G401 (cell line): Measurements from ENCODE around the gene ENTPD2. TPM values are rescaled to one million over a fixed set of nuclear protein-coding genes. Genes with fewer than 3 reads are reported as not detected.
A peak's percentile ranks its signal among the peaks of the same experiment; 100 is the strongest.

Experiments used
- DNase-seq: peaks from one replicate; pipeline ENCODE4 v3.0.0-alpha.2; 2015; ENCODE audit warnings: low spot score
- in situ Hi-C: cut with HindIII; loops from 2 replicates; pipeline ENCODE4 v1.10.0; 2016; ENCODE audit warnings: low sequenced_read_pairs, mixed read lengths
- total RNA-seq: library from RNA; depleted of rRNA; stranded (reverse); fragments of >200 nt; shearing (Covaris generic); gene quantifications from 2 replicates; pipeline ENCODE4 v1.2.3, GENCODE V29; 2014

The ENTPD2 gene
- total RNA-seq, 1 experiment from 2014 or later, result not detected

DNA sequence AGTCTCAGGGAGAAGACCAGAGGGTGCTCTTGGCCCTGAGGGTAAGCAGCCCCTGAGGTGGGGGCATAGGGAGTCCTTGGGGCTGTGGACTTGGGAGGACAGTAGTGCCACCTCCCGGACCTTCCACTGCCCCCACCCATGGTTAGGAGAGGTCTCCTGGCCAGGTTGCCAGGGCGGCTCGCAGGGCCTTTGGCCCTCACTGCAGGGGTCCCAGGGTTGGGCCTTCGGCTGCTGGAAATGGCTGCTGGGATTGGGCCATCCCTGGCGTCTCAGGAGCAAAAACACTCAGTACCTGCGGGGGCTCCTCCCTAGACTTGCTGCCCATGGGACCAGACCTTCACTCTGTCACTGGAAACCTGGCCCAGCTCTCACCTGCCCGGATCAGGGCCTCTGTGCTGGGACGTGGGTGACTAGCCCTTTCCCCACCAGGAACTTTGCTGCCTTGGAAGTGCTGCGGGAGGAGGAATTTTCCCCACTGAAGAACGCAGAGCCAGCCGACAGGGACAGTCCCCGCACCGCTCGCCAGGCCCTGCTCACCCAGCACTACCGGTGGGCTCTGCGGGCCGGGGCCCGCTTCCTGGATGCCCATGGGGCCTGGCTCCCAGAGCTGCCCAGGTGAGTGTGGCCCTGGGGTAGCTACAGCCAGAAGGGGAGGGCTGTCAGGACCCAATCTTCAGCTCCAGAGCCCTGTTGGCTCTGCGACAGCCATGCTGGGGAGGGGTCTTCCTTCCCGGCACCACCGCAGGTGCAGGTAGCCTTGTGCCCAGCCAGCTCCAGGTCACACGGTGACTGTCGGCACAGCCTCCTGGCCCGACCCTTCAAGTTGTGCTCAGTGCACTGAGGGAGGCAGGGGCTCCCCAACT, 26.6 kb upstream of the ENTPD2 start:
- DNase-seq, result no peak
- in situ Hi-C loops, result no loop called here

DNA sequence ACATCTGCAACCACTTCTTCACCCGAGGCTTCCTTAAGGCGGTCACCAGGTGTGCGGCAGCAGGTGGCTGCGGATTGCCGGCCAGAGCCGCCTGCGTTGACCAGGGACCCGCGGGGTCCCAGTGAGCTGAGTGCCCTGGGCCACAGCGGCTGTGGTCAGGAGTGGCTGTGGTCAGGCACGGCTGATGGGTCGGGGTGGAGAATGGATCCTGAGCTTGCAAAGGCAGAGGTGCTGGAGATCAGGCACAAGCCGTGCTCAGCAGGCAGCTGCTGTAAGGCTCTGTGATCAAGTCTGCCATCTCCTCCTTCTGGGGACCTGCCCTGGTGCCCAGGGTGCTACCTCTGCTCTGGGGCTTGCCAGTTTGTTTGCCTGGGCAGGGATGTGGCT, 25.5 kb upstream of the ENTPD2 start:
- no peak for DNase-seq
- in situ Hi-C loops, result no loop called here

DNA sequence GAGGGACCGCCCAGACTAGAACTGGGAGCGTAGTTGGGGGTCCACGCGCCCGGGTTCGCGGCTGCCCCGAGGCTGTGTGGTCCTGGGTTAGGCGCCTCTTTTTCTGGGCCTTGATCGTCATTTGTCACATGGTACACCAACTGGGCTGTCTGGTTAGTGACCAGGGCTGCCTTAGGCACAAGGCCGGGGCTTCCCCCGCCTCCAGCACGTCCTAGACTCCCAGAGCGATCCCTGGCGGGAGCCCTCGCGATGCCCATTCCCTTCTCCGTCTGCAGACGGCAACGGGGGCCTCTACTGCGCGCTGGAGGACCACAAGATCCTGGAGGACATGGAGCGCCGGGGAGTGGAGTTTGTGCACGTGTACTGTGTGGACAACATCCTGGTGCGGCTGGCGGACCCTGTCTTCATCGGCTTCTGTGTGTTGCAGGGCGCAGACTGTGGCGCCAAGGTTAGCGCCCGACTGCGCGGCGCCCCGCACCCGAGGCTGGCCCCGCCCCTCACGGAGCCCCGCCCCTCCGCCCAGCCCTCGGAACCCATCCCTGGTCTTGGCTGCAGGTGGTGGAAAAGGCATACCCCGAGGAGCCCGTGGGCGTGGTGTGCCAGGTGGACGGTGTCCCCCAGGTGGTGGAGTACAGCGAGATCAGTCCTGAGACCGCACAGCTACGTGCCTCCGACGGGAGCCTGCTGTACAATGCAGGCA, 25.0 kb upstream of the ENTPD2 start:
- DNase-seq, result no peak
- in situ Hi-C loops, result no loop called here

DNA sequence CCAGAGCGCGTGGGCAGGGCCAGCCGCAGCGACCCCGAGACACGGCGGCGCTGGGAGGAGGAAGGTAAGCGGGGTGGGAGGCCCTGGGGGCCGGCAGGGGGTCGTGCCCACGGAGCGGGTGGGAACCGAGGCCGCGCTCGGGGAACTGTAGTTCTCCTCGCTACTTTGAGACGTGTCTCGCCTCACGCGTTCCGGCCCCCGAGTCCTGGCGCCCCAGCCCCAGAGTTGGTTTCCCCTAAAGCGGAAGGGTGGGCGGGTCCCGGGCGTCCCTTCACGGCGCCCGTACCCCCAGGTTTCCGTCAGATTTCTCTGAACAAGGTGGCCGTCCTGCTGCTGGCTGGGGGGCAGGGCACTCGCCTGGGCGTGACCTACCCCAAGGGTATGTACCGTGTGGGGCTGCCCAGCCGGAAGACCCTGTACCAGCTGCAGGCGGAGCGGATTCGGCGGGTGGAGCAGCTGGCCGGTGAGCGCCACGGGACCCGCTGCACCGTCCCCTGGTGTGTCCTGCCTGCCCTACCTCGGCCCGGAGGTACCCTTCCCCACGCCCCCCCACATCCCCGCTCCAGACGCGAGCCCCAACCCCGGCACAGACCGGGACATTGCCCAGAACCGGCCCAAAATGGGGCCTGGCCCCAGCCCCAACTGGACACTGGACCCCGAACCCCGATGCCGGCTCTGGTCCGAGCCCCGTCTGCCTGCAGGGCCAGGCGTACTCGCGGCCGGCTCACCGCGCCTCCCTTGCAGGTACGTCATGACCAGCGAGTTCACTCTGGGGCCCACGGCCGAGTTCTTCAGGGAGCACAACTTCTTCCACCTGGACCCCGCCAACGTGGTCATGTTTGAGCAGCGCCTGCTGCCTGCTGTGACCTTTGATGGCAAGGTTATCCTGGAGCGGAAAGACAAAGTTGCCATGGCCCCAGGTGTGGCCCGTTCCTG, 24.2 kb upstream of the ENTPD2 start:
- no peak for DNase-seq
- in situ Hi-C loops, result no loop called here

DNA sequence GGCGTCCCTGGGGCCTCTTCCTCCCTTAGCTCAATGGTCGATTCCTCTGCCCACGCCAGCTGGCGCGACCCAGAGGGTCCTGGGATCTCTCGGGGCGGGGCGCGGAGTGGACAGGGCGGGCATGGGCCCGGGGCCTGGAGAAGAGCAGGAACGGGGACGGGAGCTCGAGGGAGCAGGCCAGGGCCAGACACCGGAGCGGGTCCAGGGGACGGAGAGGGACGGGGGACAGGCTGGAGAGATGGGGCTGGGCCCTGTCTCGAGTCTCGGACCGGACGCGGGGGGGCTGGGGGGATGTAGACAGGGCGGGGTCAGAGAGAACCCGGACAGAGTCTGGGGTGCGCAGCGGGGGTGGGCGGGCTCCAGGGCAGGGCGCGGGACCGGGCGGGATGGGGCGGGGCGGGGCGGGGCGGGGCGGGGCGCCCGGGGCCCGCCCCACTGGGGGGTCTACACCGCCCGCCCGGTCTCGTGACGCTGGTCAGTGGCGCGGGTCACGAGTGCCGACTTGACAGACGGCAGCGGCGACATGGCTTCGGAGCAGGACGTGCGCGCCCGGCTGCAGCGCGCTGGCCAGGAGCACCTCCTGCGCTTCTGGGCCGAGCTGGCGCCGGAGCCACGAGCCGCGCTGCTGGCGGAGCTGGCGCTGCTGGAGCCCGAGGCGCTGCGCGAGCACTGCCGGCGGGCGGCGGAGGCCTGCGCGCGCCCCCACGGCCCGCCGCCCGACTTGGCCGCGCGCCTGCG, 23.3 kb upstream of the ENTPD2 start, which contains the start of gene UAP1L1:
Gene UAP1L1 (plus strand): TSS at position 508 of the 738 bp plus-strand sequence. CDS start 16 bp downstream, at position 524.
- in situ Hi-C loops, result no loop called here

DNA sequence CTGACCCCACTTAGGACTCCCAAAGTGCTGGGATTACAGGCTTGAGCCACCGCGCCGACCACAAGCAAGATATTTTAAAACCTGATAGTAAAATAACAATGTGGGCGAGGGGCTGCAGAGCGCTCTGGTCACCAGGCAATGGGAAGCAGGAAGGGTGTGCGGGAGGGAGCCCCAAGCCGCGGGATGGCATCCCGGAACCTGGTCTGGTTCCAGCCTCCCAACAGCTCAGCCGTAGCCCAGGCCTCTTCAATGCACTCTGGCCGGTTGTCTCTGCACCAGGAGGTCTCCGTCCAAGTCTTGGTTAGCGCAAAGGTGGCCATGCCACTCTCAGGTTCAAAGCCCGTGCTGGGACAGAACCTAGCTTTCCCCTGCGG, 22.8 kb upstream of the ENTPD2 start:
- in situ Hi-C loops, result no loop called here

More for the DNA sequence above, 23.3 kb upstream of the ENTPD2 start, which contains the start of gene UAP1L1:
- DNase-seq, result no peak

DNA sequence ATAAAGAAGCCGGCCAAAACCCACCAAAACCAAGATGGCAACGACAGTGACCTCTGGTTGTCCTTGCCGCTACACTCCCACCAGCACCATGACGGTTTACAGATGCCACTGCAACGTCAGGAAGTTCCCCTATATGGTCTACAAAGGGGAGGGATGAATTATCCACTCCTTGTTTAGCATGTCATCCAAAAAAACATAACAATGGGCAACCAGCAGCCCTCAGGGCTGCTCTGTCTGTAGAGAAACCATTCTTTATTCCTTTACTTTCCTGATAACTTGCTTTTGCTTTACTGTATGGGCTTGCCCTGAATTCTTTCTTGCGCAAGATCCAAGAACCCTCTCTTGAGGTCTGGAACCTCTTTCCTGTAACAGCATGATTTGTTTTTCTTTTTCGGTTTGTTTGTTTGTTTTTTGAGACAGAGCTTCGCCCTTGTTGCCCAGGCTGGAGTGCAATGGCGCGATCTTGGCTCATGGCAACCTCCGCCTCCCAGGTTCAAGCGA, 21.5 kb upstream of the ENTPD2 start:
- no peak for DNase-seq

More for the DNA sequence above, 22.8 kb upstream of the ENTPD2 start:
- no peak for DNase-seq

DNA sequence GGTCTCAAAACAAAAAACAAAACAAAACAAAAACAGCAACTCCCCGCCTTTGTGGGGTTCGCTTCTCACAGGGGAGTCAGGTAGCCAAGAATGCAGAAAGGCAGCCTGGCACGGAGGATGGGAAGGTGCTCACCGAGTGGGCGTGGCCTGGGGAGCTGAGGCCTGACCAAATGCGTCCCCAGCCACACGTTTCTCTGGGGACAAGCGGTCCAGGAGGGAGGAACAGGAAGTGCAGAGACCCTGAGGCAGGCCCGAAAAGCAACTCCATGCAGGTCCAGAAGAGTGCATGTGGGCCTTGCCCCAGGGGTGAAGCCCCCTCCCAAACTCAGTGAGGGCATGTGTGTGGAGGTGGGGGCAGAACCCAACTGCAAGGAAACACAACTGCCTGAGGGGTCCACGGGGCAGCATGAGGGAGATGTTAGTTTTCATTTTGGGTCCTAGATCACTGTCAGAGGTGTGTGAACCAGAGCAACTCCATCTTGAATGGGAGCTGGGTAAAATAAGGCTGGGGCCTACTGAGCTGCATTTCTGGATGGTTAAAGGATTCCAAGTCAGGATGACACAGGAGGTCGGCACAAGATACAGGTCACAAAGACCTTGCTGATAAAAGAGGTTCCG, 20.9 kb upstream of the ENTPD2 start:
- DNase-seq, result no peak
- in situ Hi-C loops, result no loop called here

More for the DNA sequence above, 21.5 kb upstream of the ENTPD2 start:
- in situ Hi-C loops, result no loop called here

DNA sequence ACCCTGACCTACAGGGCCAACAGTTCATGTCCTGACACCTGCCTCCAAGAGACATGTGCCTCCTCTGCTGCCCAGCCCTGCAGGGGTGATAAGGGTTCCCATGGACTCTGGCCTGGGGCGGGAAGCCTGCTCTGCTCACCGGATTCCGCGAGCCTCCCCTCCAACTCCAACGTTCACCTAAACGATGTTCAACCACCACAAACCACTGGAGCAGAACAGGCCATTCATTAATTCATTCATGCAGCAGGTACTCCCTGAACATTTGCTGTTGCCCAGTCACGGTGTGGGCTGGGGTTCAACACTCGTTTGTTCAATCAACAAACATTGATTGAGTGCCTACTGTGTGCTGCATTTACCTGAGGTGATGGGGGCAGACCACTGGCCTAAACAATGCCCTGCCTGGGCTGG, 20.1 kb upstream of the ENTPD2 start:
- no peak for DNase-seq
- in situ Hi-C loops, result no loop called here

DNA sequence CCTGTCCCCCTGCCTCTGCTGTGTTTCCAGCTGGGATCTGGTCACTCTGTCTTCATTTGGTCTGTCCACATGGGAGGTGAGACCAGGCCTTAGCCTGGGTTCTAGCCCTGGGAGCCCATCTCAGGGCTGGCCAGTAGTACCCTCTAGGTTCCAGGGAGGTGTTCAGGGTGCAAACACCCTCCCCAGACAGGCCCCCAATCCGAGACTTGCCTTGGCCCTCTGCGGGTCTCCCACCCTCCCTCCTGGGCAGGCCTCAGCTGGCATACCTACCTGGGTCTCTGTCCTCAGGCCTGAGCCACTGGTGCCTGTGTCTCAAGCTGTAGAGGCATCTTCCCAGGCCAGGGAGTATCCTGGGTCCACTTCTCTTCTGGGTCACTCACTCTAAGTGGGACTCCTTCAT, 17.4 kb upstream of the ENTPD2 start:
- DNase-seq, result no peak
- in situ Hi-C loops, result no loop called here

DNA sequence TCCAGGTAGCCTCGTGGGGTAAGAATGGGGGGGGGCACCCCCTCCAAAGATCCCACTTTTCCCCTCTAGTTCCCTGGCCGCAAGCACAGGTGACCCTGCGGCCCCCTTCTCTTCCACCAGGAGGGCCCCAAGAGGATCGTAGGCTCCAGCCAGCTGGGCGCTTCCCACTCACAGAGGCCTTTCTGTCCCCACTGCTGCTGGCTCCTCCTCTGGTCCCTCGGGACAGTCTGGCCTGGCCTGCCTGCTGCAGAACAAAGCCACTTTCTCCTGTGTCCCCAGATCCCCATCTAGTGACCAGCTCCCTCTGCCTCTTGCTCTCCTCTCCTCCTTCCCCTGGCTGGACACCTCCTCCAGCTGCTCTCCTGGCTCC, 17.0 kb upstream of the ENTPD2 start:
- in situ Hi-C loops, result no loop called here
- DNase-seq, result peak; percentile 39

DNA sequence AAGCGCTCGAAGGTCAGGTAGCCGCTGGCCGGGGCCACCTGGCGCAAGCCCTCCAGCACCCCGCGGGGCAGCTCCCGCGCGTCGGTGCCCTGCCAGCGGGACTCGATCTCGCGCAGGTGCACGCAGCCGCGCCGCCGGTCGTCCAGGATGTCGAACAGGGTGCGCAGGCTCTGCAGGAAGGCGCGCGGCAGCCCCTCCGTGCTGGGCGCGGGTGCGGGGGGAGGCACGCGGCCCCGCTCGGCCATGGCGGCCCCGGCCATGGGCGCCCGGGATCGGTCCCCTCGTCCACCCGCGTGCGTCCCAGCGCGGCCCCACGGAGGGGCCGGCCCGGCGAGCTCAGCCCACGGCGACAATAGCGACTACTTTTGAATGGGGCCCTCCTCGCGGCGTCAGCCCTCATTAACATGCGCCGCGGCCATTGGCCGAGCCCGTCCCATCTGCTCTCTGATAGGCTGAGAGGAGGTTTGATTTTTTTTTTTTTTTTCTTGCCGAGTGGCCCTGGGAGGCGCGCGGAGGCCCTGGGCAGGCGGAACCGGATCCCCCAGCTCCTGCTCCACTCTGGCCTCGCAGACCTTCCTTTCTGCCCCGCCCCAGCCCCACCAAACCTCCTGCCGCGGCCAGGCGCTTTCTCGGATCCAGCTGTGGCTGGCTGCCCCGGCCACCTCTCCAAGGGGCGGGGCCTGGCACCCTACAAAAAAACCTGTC, 16.5 kb upstream of the ENTPD2 start, which contains the start of gene SAPCD2:
Gene SAPCD2 (minus strand): TSS at position 357 of the 705 bp plus-strand sequence. CDS start 97 bp downstream, at position 260.
- peak; percentile 77 for DNase-seq
- in situ Hi-C loops, result no loop called here

DNA sequence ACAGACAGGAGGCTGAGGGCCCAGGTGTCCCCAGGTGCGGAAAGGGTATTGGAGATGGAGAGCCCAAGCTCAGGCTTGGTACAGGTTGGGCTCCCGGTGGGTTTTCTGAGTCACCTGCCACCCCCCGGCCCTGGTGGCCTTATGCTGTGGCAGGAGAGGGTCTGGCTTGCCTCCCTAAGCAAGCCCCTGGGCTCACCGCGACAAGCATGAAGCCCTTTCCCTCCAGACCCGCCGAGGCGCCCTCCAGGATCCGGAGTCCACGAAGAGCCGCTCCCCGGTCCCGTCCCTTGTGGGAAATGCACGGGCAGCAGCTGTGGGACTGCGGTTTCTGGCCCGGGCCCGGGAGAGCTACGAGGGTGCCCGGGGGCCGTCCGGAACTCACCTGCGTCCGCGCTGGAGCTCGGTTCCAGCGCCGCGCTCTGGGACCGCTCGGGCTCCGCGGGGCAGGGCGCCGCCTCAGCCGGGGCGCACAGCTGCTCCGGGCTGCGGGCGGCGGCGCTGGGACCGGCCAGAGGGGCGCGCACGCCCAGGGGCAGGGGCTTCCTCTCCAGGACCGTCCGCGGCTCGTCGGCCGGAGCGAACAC, 15.7 kb upstream of the ENTPD2 start:
- in situ Hi-C loops, result no loop called here
- no peak for DNase-seq

DNA sequence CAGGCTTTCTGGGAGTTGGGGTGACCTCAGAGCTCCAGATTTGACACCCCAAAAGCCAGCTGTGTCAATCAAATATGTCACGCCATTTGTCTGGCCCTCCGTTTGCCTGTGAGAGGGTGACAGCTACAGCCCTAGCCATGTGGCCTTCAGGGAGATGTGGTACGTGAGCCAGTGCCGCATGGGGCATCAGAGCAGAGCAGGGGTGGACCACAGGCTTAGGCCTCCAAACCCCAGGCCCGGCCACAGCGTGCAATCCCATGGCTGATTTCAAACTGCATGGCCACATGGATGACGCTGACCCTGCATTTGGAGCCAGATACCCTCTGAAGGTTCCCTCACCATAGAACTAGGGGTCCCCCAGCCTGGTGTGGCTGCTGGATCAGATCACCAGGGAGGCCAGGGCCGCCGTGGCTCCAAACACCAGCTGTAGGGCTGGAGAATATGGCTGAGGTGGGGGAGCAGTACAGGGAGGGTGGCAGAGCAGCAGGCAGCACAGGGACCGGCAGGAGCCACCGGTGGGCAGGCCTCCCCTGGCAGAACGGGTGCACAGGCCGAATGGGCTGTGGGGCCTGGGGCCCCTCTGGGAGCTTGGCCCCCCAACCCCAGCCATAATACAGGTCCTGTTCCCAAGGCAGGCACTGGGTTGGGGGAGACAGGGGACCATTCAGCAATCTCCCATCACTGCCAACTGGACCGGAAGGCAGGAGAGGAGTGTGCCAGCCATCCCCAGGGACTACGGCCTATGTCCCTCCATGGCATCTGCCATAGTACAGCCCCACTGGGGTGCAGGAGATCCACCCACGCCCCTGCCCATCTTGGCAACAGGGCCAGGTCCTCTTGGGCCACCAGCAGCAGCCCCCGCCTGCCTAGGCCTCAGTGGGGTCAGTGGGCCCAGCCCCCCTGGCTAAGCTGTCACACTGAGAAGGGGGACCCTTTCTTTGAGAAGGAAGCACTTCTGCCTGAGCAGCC, 15.0 kb upstream of the ENTPD2 start:
- in situ Hi-C loops, result no loop called here
- no peak for DNase-seq

DNA sequence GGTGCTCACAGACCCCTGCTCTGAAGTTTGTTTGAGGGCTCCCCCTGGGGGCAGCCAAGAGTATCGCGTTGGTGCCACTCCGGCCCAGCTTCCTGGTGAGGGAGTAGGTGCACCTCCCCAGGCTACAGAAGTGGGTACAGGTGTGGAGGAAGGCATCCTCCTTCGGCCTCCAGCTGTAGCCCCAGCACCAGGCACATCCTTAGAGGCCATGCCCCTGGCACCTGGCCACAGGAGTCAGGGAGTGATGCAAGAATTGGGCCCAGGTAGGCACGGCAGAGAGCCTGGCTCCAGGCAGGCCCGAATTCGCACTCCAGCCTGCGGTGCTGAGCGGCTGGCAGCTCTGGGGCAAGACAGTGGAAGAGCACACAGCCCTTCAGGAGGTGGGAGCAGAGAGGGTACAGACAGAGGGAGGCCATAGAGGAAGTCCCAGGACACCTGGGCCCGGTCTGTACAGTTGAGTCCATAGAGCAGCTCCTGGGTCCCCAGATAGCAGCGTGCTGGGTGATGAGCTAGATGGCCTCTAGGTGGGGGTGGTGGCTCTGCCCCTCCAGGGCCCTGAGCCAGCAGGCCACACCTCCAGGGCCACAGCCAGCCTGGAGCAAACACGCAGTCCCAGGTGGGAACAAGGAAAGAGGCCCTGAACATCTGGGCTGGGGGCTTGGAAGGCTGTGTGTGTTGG, 14.1 kb upstream of the ENTPD2 start:
- DNase-seq, result peak; percentile 74
- in situ Hi-C loops, result no loop called here
